Glomerular visceral epithelial cell (primary cell): Measurements from ENCODE around the gene ADAMTS9.

Source experiments
- DNase-seq: peaks from one replicate; pipeline ENCODE4 v3.0.0-alpha.2; 2016; ENCODE audit errors: extremely low spot score

The ADAMTS9 gene

GRCh38 chr3:64655160-64655559 lies 32.6 kb downstream of the ADAMTS9 start:
- no peak for DNase-seq

DNA sequence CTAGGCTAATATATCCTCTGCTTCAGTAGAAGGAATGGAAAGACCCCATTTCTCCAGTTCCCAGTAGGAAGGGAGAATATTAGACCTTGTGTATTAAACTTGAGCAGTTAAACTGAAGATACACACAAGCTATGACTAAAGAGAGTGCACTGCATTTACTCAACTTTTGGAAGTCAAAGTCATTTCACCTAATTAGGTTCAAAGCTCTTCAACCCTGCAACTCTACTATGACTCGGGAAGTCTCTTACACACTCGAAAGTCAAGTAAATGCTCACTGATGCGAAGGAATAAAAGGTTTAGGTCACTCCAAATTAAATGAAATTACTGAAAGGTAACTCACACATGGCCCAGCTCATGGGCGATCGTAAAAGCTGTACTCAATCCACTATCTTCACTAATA lies 33.8 kb downstream of the ADAMTS9 start:
- no peak for DNase-seq

- no peak for DNase-seq
These were observed 34.7 kb downstream of the ADAMTS9 start for GRCh38 chr3:64653101-64653500.

GRCh38 chr3:64651741-64652241 lies 36.0 kb downstream of the ADAMTS9 start:
- no peak for DNase-seq

GRCh38 chr3:64651303-64651702 lies 36.5 kb downstream of the ADAMTS9 start:
- DNase-seq: no peak

DNA sequence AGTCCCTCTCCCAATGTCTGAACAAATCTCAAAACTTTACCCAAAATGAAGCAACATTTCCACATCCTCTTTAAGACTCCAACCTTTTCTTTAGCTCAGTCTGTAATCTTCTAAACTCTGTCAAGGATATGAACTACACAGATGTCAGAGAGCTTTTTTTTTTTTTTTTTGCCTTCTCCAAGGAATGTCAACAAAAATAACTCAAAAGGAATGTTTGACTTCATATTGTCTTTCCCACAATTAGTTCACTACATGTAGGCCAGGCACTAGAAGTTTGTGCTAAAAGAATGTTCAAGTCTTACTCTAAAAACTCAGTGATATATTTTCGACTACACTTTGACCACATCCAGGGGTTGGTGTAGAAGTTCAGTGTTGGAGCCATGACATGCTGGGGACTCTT lies 37.1 kb downstream of the ADAMTS9 start:
- no peak for DNase-seq

DNA sequence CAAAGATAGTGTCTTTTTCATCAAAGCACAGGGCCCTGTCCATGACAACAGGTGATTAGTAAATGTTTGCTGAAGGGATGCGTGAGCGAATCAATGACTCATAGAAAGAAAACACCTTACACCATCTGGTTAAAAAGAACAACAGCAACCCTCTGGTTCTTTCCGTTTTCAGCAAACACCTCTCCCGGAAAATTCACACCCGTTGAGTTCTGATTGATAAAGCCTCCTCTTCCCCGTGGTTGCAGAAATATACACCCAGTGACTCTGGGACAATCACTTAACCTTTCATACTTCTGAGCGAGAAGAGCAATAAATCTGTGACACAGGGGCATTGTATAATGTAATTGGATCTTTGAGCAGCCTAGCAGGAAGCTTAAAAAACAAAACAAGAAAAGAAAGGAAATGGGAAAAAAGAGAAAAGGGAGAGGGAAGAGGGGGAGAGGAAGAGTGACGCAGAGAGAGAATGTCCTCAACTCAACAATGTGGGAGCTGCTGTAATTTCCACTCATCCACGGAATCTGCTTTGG lies 37.6 kb downstream of the ADAMTS9 start:
- DNase-seq: no peak

DNA sequence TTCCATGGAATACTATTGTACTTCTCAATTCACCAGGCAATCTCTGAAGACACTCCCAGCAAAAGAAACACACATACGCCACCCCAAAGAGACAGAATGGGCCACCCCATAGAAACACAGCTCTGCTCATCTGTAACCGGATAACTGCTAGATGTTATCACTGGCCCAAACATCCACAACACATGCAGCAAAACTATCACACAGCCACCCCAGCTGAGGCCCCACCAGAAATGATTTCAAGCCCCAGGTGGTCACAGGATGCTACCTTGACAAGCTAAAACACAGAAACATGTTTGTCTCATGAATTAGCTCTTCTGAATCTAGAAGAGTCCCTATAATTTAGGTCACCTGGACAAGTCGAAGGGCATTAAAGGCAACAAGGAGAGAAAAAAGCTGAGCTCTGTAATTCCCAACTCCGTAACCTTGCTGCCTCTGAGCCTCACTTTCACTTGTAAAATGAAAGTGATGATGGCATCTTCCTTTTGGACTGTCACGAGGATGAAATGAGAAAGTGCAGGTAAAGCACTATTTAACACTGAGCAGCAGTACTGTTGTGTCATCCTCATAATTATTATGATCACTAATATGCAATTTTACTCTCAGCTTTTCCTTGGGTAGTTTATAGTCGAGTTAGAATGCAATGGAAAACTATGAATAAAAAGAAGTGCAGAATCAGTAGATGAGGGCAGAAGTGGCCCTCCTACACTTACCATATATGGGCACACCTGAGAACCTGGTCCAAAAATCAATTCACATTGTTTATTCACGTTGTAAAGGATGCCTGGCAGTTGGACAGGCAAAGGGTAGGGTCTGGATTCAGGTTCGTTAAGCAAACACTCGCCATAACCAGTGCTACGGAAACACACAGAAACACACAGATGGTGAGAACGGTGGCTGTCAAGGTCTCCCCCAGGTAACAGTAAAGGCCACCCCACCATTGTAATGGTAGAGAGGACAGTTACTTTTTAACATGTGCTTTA lies 38.6 kb downstream of the ADAMTS9 start:
- DNase-seq: no peak

DNA sequence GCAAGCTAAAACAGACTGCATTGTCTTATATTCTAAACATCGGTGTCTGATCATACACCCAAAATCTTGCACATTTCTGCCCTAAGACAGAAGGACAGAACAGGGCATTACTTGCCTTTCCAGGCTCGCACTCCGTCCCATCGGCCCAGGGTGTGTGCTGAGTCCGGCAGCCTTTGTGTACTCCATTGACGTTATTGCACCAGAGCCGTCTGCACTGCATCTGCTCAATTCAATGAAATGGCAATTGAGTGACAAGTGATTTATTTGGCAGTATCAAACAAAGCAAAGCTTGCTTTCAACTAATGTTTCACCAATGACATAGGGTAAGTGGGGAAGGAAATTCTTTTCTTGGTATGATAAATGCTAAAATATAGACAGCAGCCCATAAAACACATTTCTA lies 40.0 kb downstream of the ADAMTS9 start:
- no peak for DNase-seq

DNA sequence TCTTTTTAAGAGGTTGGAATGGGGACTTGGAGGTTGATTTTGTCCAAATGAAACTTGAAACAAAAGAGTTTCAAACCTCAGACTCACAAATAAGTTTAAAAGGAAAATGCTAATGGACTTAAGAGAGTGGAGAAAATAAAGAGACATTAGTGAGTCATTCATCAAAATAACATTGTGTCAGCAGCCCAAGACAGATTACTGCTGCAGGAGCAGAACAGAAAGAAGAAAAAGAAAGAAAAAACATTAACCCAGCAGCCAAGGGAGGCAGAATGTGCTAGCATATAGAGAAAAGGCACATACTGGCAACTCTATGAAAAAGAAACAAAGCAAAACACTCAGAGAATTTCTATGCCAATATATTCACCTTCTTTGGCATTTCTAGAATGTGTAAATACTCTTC lies 42.6 kb downstream of the ADAMTS9 start:
- DNase-seq: no peak

DNA sequence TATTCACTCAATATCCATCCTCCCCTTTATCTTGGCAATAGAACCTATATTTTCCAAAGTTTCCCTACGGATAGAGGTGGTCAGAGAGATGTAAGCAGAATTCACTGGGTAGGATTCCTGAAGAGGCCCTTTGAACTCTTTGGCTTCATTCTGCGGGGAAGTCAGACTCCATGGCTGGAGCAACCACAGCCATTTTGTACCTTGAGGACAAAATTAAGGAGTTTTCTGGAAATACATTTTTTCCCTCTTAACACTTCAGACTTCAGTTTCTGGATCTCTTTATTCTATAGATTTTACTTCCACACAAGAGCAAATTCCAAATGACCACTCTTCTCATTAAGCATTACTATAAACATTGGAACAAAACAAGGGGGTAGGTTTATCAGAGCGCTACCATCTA lies 43.3 kb downstream of the ADAMTS9 start:
- DNase-seq: no peak

GRCh38 chr3:64642327-64643151 lies 45.3 kb downstream of the ADAMTS9 start:
- no peak for DNase-seq

DNA sequence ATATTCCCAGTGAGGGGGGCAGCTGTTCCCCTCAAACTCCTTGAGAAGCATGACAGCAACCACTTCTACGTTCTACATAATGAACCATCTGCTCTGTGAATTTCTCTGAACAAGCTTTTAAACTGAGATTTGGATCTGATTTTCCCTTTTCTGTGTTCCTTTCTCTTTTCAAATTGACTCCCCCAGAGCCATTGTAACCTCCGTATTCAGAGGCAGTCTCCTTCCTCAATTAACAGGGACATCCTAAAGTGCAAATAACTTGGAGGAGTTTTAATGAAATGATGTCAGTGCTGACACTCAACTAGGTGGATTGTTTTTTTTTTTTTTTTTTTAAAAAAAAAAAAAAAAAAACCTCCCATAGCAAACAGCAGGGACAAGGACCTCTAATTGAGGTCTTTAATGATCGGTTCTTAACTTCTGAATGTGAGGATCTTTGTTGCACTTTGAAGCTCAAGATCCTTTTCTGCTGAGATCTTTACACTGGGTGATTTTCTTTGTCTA lies 48.8 kb downstream of the ADAMTS9 start:
- DNase-seq: no peak

GRCh38 chr3:64638511-64638910 lies 49.3 kb downstream of the ADAMTS9 start:
- no peak for DNase-seq

- no peak for DNase-seq
These were observed 53.4 kb downstream of the ADAMTS9 start for GRCh38 chr3:64634417-64634816.

DNA sequence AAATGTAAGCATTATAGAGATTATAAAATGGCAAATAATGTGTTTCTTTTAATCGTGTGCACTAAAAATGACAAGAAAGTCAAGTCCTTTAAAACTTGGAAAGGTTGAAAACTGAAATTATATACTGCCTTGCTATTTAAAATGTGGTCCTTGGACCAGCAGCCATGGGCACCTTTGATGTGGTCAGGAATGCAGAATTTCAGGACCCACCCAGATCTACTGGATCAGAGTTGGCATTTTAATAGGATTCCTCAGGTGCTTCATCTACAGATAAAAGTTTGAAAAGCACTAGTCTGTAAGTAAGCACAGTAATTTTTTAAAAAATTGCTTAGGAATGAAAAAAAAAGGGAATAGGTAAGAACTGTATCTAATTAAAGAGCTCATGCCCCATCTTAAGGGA lies 55.8 kb downstream of the ADAMTS9 start:
- no peak for DNase-seq

- peak; percentile 27 for DNase-seq
These were observed 60.1 kb downstream of the ADAMTS9 start for GRCh38 chr3:64627471-64628321.

DNA sequence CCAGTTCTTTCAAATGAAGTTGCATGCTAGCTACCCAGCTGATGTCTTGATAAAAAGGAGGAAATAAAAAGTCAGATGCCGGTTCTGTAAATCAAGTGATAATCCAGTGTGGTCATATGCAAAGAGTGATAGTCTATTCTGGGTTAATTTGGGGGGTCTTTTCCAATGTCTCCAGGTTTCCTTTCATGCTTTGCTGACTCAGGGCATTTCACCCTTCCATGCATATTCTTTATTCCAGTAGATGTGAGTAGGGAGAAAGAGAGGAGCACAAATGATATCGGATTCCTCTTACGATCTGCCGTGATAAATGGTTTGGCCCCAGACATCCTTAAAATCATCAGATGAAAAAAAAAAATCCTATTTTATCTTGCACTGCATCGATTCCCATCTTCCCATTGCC lies 60.8 kb downstream of the ADAMTS9 start:
- no peak for DNase-seq

GRCh38 chr3:64625381-64625780 lies 62.4 kb downstream of the ADAMTS9 start:
- DNase-seq: no peak

GRCh38 chr3:64623125-64623524 lies 64.7 kb downstream of the ADAMTS9 start:
- no peak for DNase-seq

- no peak for DNase-seq
These were observed 65.9 kb downstream of the ADAMTS9 start for GRCh38 chr3:64621726-64622395.
